ENCODE data around the gene POTEH. TPM values are rescaled to one million over a fixed set of nuclear protein-coding genes. Genes with fewer than 3 reads are reported as not detected.
"Not testable (repeated sequence)": the region's sequence is repeated elsewhere in the genome, so short reads cannot be mapped to it uniquely, and the experiment has no call there.

The POTEH gene
- total and polyA plus RNA-seq, 2 donors (not counting 3 experiments of a cell fraction or from before 2014, with no cell fraction given) = not detected

DNA sequence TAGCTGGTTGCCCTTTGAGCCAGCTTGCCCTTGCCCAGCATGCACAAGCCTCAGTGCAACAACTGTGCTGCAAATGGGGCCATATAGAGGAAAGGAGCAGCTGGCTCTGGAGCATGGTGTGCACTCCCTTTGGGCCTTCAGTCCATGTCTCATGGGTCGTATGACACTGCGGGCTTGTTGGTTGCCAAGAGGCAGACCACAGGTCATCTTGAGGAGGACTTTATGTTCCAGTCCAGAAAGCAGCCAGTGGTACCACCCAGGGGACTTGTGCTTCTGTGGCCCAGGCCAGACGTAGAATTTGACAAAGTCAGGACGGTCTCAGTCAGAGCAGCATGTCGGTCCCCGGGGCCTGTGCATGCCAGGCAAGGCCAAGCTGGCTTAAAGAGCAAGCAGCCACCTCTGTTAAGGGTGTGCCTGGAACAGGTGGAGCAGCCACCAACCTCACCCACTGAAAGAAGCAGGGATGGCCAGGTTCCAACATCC lies 49.1 kb downstream of the POTEH start:
- H3K27ac ChIP-seq (ENCODE audit: insufficient read depth, low read depth, low read length); H3K4me1 ChIP-seq (ENCODE audit: control insufficient read depth, extremely low read depth, insufficient read depth, low read length); H3K4me3 ChIP-seq (replicated peaks in 1 of 3; ENCODE audit: insufficient read depth in 1 of 3, low read depth in 1 of 3, low read length in 3 of 3); BruUV-seq (replicated peaks); H3K9me1 ChIP-seq (replicated peaks; ENCODE audit: control insufficient read depth, extremely low read depth, insufficient read depth, low read length); H3K79me2 ChIP-seq (ENCODE audit: control insufficient read depth, insufficient read depth, low read length); H3K9ac ChIP-seq (replicated peaks; ENCODE audit: extremely low read depth, insufficient read depth, low read length); intact Hi-C loops (cut with micrococcal nuclease); POLR2A ChIA-PET; H4K20me1 ChIP-seq (replicated peaks; ENCODE audit: control insufficient read depth, extremely low read depth, insufficient read depth, low read length); H3K4me2 ChIP-seq (ENCODE audit: insufficient read depth, low read length); H3K9me3 ChIP-seq (replicated peaks; ENCODE audit: control insufficient read depth, insufficient read depth, low read length); CTCF ChIA-PET; FAIRE-seq; H2AFZ ChIP-seq (ENCODE audit: low read depth, low read length); DNase-seq (ENCODE audit: low read depth, low spot score); H3K27me3 ChIP-seq (ENCODE audit: control insufficient read depth in 2 of 2, insufficient read depth in 2 of 2, low read length in 2 of 2); dilution Hi-C loops (cut with MboI; ENCODE audit: extremely low pct_ligation_motif_present, low sequenced_read_pairs); H3K36me3 ChIP-seq (ENCODE audit: control insufficient read depth in 2 of 2, extremely low read depth in 1 of 2, insufficient read depth in 2 of 2, low read length in 2 of 2): not testable (repeated sequence)

DNA sequence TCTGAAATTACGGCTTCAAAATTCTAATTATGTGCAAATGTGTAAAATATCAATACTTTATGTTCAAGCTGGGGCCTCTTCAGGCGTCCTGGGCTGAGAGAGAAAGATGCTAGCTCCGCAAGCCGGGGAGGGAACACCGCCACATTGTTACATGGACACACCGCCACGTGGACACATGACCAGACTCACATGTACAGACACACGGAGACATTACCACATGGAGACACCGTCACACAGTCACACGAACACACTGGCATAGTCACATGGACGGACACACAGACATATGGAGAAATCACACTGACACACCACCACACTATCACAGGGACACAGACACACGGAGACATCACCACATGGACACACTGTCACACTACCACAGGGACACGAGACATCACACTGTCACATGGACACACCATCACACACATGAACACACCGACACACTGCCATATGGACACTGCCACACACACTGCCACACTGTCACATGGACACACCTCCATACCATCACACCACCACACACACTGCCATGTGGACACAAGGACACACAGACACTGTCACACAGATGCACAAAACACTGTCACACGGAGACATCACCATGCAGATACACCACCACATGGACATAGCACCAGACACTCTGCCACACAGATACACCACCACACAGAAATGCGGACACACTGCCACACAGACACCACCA lies 58.0 kb downstream of the POTEH start:
- intact Hi-C loops (cut with micrococcal nuclease); DNase-seq (ENCODE audit: low read depth, low spot score); FAIRE-seq; BruUV-seq (replicated peaks); dilution Hi-C loops (cut with MboI; ENCODE audit: extremely low pct_ligation_motif_present, low sequenced_read_pairs); H3K4me3 ChIP-seq (replicated peaks in 1 of 3; ENCODE audit: insufficient read depth in 1 of 3, low read depth in 1 of 3, low read length in 3 of 3); H2AFZ ChIP-seq (ENCODE audit: low read depth, low read length); H3K36me3 ChIP-seq (ENCODE audit: control insufficient read depth in 2 of 2, extremely low read depth in 1 of 2, insufficient read depth in 2 of 2, low read length in 2 of 2); H3K9me1 ChIP-seq (replicated peaks; ENCODE audit: control insufficient read depth, extremely low read depth, insufficient read depth, low read length); H4K20me1 ChIP-seq (replicated peaks; ENCODE audit: control insufficient read depth, extremely low read depth, insufficient read depth, low read length); H3K9me3 ChIP-seq (replicated peaks; ENCODE audit: control insufficient read depth, insufficient read depth, low read length); H3K4me2 ChIP-seq (ENCODE audit: insufficient read depth, low read length); H3K27me3 ChIP-seq (ENCODE audit: control insufficient read depth in 2 of 2, insufficient read depth in 2 of 2, low read length in 2 of 2); H3K79me2 ChIP-seq (ENCODE audit: control insufficient read depth, insufficient read depth, low read length); CTCF ChIA-PET; POLR2A ChIA-PET; H3K27ac ChIP-seq (ENCODE audit: insufficient read depth, low read depth, low read length); H3K9ac ChIP-seq (replicated peaks; ENCODE audit: extremely low read depth, insufficient read depth, low read length); H3K4me1 ChIP-seq (ENCODE audit: control insufficient read depth, extremely low read depth, insufficient read depth, low read length): not testable (repeated sequence)

DNA sequence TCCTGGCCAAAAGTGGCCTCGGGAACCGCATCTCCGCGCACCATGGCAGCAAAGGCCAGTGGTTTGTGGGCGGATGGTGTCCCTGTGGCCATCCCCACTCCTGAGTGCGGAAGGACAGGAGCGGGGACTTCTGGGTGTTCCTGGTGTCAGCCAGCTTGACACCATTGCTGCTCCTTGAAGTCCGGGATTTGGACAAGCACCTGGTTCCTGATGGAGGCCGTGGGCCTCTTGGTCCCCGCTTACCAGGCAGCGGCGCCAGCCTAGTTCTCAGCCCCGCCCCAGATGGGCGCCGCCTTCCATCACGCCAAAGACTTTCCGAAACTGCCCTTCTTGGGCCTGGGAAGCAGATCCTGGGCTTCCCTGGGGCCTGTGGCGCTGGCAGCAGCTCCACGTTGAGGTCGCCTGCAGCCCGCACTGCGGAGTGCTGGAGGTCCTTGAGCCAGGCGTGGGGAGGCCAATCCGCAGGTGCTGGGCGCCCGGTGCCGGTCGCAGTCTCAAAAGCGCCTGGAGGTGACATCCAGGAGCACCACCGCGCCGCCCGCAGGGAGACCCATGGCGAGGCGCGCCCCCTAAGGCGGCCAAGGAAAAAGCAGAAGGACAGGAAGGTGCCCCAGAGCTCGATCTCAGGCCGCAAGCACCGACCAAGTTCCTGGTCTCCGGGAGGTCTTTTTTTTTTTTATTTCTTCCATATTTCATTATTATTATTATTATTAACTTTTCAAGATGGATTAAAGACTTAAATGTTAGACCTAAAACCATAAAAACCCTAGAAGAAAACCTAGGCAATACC lies 59.5 kb downstream of the POTEH start:
- intact Hi-C loops (cut with micrococcal nuclease); H3K79me2 ChIP-seq (ENCODE audit: control insufficient read depth, insufficient read depth, low read length); H3K4me2 ChIP-seq (ENCODE audit: insufficient read depth, low read length); CTCF ChIA-PET; H3K27me3 ChIP-seq (ENCODE audit: control insufficient read depth in 2 of 2, insufficient read depth in 2 of 2, low read length in 2 of 2); FAIRE-seq; H3K9me1 ChIP-seq (replicated peaks; ENCODE audit: control insufficient read depth, extremely low read depth, insufficient read depth, low read length); dilution Hi-C loops (cut with MboI; ENCODE audit: extremely low pct_ligation_motif_present, low sequenced_read_pairs); H3K9me3 ChIP-seq (replicated peaks; ENCODE audit: control insufficient read depth, insufficient read depth, low read length); H3K36me3 ChIP-seq (ENCODE audit: control insufficient read depth in 2 of 2, extremely low read depth in 1 of 2, insufficient read depth in 2 of 2, low read length in 2 of 2); H3K9ac ChIP-seq (replicated peaks; ENCODE audit: extremely low read depth, insufficient read depth, low read length); POLR2A ChIA-PET; H4K20me1 ChIP-seq (replicated peaks; ENCODE audit: control insufficient read depth, extremely low read depth, insufficient read depth, low read length); H3K27ac ChIP-seq (ENCODE audit: insufficient read depth, low read depth, low read length); H3K4me3 ChIP-seq (replicated peaks in 1 of 3; ENCODE audit: insufficient read depth in 1 of 3, low read depth in 1 of 3, low read length in 3 of 3); H3K4me1 ChIP-seq (ENCODE audit: control insufficient read depth, extremely low read depth, insufficient read depth, low read length); DNase-seq (ENCODE audit: low read depth, low spot score); BruUV-seq (replicated peaks); H2AFZ ChIP-seq (ENCODE audit: low read depth, low read length): not testable (repeated sequence)

DNA sequence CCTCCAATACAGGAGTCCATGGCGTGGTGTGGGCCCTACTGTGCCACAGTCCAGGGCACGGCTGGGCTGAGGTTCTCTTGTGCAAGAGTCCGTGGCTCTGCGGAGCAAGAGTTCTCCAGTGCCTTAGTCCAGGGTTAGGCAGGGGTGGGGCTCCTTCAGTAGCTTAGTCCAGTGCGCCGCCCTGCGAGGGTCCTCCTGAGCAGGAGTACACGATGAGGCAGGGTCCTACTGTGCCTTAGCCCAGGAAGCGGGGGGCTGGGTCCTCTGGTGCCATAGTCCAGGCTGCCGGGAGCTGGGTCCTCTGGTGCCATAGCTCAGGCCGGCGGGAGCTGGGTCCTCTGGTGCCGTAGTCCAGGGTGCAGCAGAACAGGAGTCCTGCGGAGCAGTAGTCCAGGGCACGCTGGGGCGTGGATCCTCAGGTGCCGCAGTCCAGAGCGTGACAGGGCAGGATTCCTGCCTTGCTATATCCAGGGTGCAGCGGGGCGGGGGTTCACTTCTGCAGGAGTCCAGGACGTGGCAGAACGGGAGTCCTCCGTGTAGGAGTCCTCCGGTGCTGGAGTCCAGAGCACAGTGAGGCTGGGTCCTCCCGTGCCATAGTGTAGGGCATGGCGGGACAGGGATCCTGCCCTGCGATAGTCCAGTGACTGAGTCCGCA lies 69.7 kb downstream of the POTEH start:
- H3K4me2 ChIP-seq (ENCODE audit: insufficient read depth, low read length); BruUV-seq (replicated peaks); H4K20me1 ChIP-seq (replicated peaks; ENCODE audit: control insufficient read depth, extremely low read depth, insufficient read depth, low read length); H3K4me3 ChIP-seq (replicated peaks in 1 of 3; ENCODE audit: insufficient read depth in 1 of 3, low read depth in 1 of 3, low read length in 3 of 3); H3K9me1 ChIP-seq (replicated peaks; ENCODE audit: control insufficient read depth, extremely low read depth, insufficient read depth, low read length); H3K9me3 ChIP-seq (replicated peaks; ENCODE audit: control insufficient read depth, insufficient read depth, low read length); H3K36me3 ChIP-seq (ENCODE audit: control insufficient read depth in 2 of 2, extremely low read depth in 1 of 2, insufficient read depth in 2 of 2, low read length in 2 of 2); POLR2A ChIA-PET; FAIRE-seq; H2AFZ ChIP-seq (ENCODE audit: low read depth, low read length); dilution Hi-C loops (cut with MboI; ENCODE audit: extremely low pct_ligation_motif_present, low sequenced_read_pairs); DNase-seq (ENCODE audit: low read depth, low spot score); H3K79me2 ChIP-seq (ENCODE audit: control insufficient read depth, insufficient read depth, low read length); CTCF ChIA-PET; H3K4me1 ChIP-seq (ENCODE audit: control insufficient read depth, extremely low read depth, insufficient read depth, low read length); intact Hi-C loops (cut with micrococcal nuclease); H3K9ac ChIP-seq (replicated peaks; ENCODE audit: extremely low read depth, insufficient read depth, low read length); H3K27me3 ChIP-seq (ENCODE audit: control insufficient read depth in 2 of 2, insufficient read depth in 2 of 2, low read length in 2 of 2); H3K27ac ChIP-seq (ENCODE audit: insufficient read depth, low read depth, low read length): not testable (repeated sequence)

Measured in endothelial cell of umbilical vein (primary cell).